ENCODE data around the gene PPIAL4G. TPM values are rescaled to one million over a fixed set of nuclear protein-coding genes. Genes with fewer than 3 reads are reported as not detected.
"Not testable (repeated sequence)": the region's sequence is repeated elsewhere in the genome, so short reads cannot be mapped to it uniquely, and the experiment has no call there.

The PPIAL4G gene
- total and polyA plus RNA-seq, 2 of the 13 experiments (the other 11 are each of a cell fraction or from before 2014, with no cell fraction given) = not detected

DNA sequence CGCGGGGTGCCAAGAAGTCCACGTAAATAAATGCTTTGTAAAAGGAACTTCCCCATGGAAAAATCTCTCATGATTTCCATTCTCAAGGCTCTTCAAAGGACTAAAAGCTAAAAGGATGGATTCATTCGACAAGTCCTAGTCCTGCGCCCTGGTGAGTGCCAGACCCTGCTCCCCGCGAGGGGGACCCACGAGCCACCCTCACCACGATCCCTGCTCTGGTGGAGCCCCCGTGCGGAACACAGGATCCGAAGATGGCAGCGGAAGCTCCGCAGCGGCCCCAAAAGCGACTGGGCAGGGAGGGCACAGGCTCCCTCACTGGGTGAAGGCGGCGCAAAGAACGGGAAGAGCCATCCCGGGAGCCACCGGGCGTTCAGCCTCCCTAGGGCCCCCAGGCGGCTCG is 45.5 kb upstream of the PPIAL4G start:
- not testable (repeated sequence) for BruUV-seq (replicated peaks); FAIRE-seq

DNA sequence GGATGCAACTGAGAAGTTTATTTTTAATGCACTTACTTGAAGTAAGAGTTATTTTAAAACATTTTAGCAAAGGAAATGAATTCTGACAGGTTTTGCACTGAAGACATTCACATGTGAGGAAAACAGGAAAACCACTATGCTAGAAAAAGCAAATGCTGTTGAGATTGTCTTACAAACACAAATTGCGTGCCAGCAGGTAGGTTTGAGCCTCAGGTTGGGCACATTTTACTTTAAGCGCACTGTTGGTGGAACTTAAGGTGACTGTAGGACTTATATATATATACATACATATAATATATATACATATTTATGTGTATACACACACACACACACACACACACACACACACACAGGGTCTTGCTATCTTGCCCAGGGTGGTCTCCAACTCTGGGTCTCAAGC is 43.5 kb upstream of the PPIAL4G start:
- H3K36me3 ChIP-seq (replicated peaks in 1 of 2; ENCODE audit: control insufficient read depth in 1 of 2, insufficient read depth in 2 of 2, low read length in 2 of 2); FAIRE-seq; H3K4me2 ChIP-seq (ENCODE audit: low read depth, low read length); in situ Hi-C loops (cut with HindIII; ENCODE audit: extremely low pct_ligation_motif_present, low pct_unique_long_range_greater_than_20kb); ATAC-seq; H3K27me3 ChIP-seq (ENCODE audit: control insufficient read depth in 1 of 2, insufficient read depth in 2 of 2, low read length in 2 of 2); H2AFZ ChIP-seq (ENCODE audit: low read length); POLR2A ChIA-PET; H3K9me3 ChIP-seq (ENCODE audit: low read length); BruUV-seq (replicated peaks); H4K20me1 ChIP-seq (ENCODE audit: insufficient read depth, low read length); CTCF ChIA-PET (ENCODE audit: low intra/inter-chr PET ratio, low total read pairs); H3K4me1 ChIP-seq (ENCODE audit: insufficient read depth, low read length); intact Hi-C loops (cut with micrococcal nuclease; ENCODE audit: unreplicated experiment); H3K79me2 ChIP-seq (ENCODE audit: insufficient read depth, low read length); H3K9ac ChIP-seq (ENCODE audit: insufficient read depth, low read depth, low read length); H3K4me3 ChIP-seq (replicated peaks in 1 of 3; ENCODE audit: insufficient read depth in 1 of 3, low read depth in 2 of 3, low read length in 3 of 3); H3K27ac ChIP-seq (ENCODE audit: extremely low read length, insufficient read depth, low read length); DNase-seq (ENCODE audit: low spot score): not testable (repeated sequence)
- WGBS (ENCODE audit: low lambda C conversion rate) = 82% methylated on average over 2 of the region's 2 CpGs

More for the DNA sequence above, 45.5 kb upstream of the PPIAL4G start:
- H2AFZ ChIP-seq (ENCODE audit: low read length); intact Hi-C loops (cut with micrococcal nuclease; ENCODE audit: unreplicated experiment); H3K27ac ChIP-seq (ENCODE audit: extremely low read length, insufficient read depth, low read length); H3K9me3 ChIP-seq (ENCODE audit: low read length); in situ Hi-C loops (cut with HindIII; ENCODE audit: extremely low pct_ligation_motif_present, low pct_unique_long_range_greater_than_20kb); ATAC-seq; H3K27me3 ChIP-seq (ENCODE audit: control insufficient read depth in 1 of 2, insufficient read depth in 2 of 2, low read length in 2 of 2); H3K4me1 ChIP-seq (ENCODE audit: insufficient read depth, low read length); H3K4me2 ChIP-seq (ENCODE audit: low read depth, low read length); POLR2A ChIA-PET; H3K9ac ChIP-seq (ENCODE audit: insufficient read depth, low read depth, low read length); H3K79me2 ChIP-seq (ENCODE audit: insufficient read depth, low read length); H3K36me3 ChIP-seq (replicated peaks in 1 of 2; ENCODE audit: control insufficient read depth in 1 of 2, insufficient read depth in 2 of 2, low read length in 2 of 2); DNase-seq (ENCODE audit: low spot score); CTCF ChIA-PET (ENCODE audit: low intra/inter-chr PET ratio, low total read pairs); H3K4me3 ChIP-seq (replicated peaks in 1 of 3; ENCODE audit: insufficient read depth in 1 of 3, low read depth in 2 of 3, low read length in 3 of 3); H4K20me1 ChIP-seq (ENCODE audit: insufficient read depth, low read length): not testable (repeated sequence)
- TF ChIP-seq STAG1 (CRISPR knock-in tag; IDR thresholded peaks at IDR 0.05) = peak; percentile 49
- WGBS (ENCODE audit: low lambda C conversion rate) = no CpG with 5 or more reads among the region's 24 CpGs

DNA sequence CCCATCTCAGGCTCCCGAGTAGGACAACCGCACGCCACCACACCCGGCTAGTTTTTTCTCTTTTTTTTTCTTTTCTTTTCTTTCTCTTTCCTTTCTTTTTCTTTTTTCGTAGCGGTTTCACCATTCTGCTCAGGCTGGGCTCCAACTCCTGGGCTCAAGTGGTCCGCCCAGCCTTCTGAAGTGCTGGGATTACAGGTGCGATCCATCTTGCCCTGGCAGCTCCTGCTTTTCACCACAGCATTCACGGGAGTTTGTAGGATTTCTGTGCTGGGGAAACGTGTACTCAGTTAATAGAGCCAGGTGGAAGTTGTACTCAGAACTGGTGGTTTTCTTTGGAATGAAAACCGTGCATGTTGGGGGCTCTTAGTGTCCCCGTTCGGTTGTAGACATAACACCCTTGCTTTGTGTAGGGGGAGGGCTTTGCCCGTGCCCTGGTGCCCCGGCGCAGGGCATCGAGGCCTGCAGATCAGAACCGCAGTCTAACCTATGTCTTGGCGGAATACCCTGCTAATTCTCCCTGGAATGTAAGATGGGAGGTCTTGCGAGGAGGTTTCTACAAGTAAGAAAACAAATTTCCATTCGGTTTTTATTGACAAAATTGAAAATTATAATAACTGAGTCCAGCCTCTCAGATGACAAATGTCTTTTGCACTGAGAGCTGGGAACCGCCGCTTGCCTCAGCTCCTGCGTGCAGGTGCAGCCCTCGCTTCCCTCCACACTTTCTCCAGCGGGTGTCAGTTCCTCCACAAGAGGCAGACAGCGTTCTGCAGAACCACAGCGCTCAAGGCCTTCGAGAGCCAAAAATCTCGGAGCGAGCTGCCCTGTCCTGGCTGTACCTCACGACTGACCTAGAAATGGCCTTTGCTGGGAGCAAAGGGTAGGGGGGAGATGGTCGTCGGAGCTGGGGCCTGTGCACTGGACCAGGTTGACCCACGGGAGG is 40.4 kb upstream of the PPIAL4G start:
- H3K9me3 ChIP-seq (ENCODE audit: low read length); CTCF ChIA-PET (ENCODE audit: low intra/inter-chr PET ratio, low total read pairs); DNase-seq (ENCODE audit: low spot score); H3K79me2 ChIP-seq (ENCODE audit: insufficient read depth, low read length); H3K27ac ChIP-seq (ENCODE audit: extremely low read length, insufficient read depth, low read length); H3K4me3 ChIP-seq (replicated peaks in 1 of 3; ENCODE audit: insufficient read depth in 1 of 3, low read depth in 2 of 3, low read length in 3 of 3); FAIRE-seq; H4K20me1 ChIP-seq (ENCODE audit: insufficient read depth, low read length); BruUV-seq (replicated peaks); H3K9ac ChIP-seq (ENCODE audit: insufficient read depth, low read depth, low read length); in situ Hi-C loops (cut with HindIII; ENCODE audit: extremely low pct_ligation_motif_present, low pct_unique_long_range_greater_than_20kb); H3K36me3 ChIP-seq (replicated peaks in 1 of 2; ENCODE audit: control insufficient read depth in 1 of 2, insufficient read depth in 2 of 2, low read length in 2 of 2); H2AFZ ChIP-seq (ENCODE audit: low read length); H3K27me3 ChIP-seq (ENCODE audit: control insufficient read depth in 1 of 2, insufficient read depth in 2 of 2, low read length in 2 of 2); intact Hi-C loops (cut with micrococcal nuclease; ENCODE audit: unreplicated experiment); H3K4me1 ChIP-seq (ENCODE audit: insufficient read depth, low read length): not testable (repeated sequence)
- POLR2A ChIA-PET = interaction anchor here (0.6 to 0.9 kb wide), 2 partner anchors 121 to 135 kb away, joined by 4 to 8 read pairs; no protein-coding TSS in a partner anchor
- peak; percentile 59 for ATAC-seq
- peak overlapping the region; percentile 68; the same call in 1 of the 2 replicates for H3K4me2 ChIP-seq (ENCODE audit: low read depth, low read length)
- 34% methylated on average over 16 of the region's 35 CpGs for WGBS (ENCODE audit: low lambda C conversion rate)
